ENCODE results near the gene KMT2A. TPM values are rescaled to one million over a fixed set of nuclear protein-coding genes. Genes with fewer than 3 reads are reported as not detected.

The KMT2A gene
- total RNA-seq, 3 donors from 2014 or later: 42.5 to 54.8 (median 44.1) TPM

DNA sequence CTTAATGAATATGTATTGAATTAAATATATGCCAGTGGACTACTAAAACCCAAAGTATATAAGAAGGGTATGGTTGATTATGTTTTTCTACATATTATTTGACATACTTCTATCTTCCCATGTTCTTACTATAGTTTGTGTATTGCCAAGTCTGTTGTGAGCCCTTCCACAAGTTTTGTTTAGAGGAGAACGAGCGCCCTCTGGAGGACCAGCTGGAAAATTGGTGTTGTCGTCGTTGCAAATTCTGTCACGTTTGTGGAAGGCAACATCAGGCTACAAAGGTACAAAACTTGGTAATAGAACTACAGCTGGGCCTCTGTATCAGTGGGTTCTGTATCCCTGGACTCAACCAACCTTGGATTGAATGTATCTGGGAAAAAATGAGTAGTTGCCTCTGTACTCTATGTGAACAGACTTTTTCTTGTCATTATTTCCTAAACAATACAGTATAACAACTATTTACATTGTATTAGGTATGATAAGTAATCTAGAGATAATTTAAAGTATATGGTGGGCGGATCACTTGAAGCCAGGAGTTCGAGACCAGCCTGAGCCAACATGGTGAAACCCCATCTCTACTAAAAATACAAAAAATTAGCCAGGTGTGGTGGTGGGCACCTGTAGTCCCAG is 52.3 kb downstream of the KMT2A start:
- DNase-seq (peak; percentile 75), ATAC-seq (peak; percentile 67)
- Mint-ChIP-seq H3K36me3 (ENCODE audit: insufficient read depth) (peaks cover 31% of the 10 kb centered on the region), H3K4me1 (ENCODE audit: low read depth) (peaks cover 7% of the 10 kb centered on the region), H3K27me3 (ENCODE audit: low read depth) (no peaks in the 10 kb centered on the region), H3K4me3 (no peak overlapping the region), H3K9me3 (no peaks in the 10 kb centered on the region)

GRCh38 chr11:118491041-118491440 is 54.7 kb downstream of the KMT2A start:
- peaks cover 35% of the 10 kb centered on the region for H3K36me3 Mint-ChIP-seq (ENCODE audit: insufficient read depth)
- no peak overlapping the region for H3K4me3 Mint-ChIP-seq
- H3K4me1 Mint-ChIP-seq (ENCODE audit: low read depth): peaks cover 7% of the 10 kb centered on the region
- peak in 1 of 2 donors; percentile 23 for ATAC-seq
- no peak for DNase-seq
- H3K27me3 Mint-ChIP-seq (ENCODE audit: low read depth): no peaks in the 10 kb centered on the region
- H3K9me3 Mint-ChIP-seq: no peaks in the 10 kb centered on the region

- ATAC-seq: no peak
- no peaks in the 10 kb centered on the region for H3K4me1 Mint-ChIP-seq (ENCODE audit: low read depth)
- no peaks in the 10 kb centered on the region for H3K9me3 Mint-ChIP-seq
- no peaks in the 10 kb centered on the region for H3K27me3 Mint-ChIP-seq (ENCODE audit: low read depth)
- H3K4me3 Mint-ChIP-seq: no peak overlapping the region
- H3K36me3 Mint-ChIP-seq (ENCODE audit: insufficient read depth): peaks cover 59% of the 10 kb centered on the region
- no peak for DNase-seq
Observed at GRCh38 chr11:118497831-118498230, 61.5 kb downstream of the KMT2A start.

DNA sequence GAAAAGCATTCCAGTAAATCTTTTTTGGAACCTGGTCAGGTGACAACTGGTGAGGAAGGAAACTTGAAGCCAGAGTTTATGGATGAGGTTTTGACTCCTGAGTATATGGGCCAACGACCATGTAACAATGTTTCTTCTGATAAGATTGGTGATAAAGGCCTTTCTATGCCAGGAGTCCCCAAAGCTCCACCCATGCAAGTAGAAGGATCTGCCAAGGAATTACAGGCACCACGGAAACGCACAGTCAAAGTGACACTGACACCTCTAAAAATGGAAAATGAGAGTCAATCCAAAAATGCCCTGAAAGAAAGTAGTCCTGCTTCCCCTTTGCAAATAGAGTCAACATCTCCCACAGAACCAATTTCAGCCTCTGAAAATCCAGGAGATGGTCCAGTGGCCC is 66.9 kb downstream of the KMT2A start:
- DNase-seq (no peak), ATAC-seq (no peak)
- Mint-ChIP-seq H3K36me3 (ENCODE audit: insufficient read depth) (peaks cover 72% of the 10 kb centered on the region), H3K4me1 (ENCODE audit: low read depth) (no peaks in the 10 kb centered on the region), H3K4me3 (no peak overlapping the region), H3K9me3 (no peaks in the 10 kb centered on the region), H3K27me3 (ENCODE audit: low read depth) (no peaks in the 10 kb centered on the region)

GRCh38 chr11:118511601-118512000 is 75.3 kb downstream of the KMT2A start:
- no peak overlapping the region for H3K4me3 Mint-ChIP-seq
- ATAC-seq (no peak), DNase-seq (no peak)
- peaks cover 48% of the 10 kb centered on the region for H3K36me3 Mint-ChIP-seq (ENCODE audit: insufficient read depth)
- no peaks in the 10 kb centered on the region for H3K27me3 Mint-ChIP-seq (ENCODE audit: low read depth)
- H3K4me1 Mint-ChIP-seq (ENCODE audit: low read depth): peaks cover 5% of the 10 kb centered on the region
- no peaks in the 10 kb centered on the region for H3K9me3 Mint-ChIP-seq

- Mint-ChIP-seq H3K36me3 (ENCODE audit: insufficient read depth) (peaks cover 41% of the 10 kb centered on the region), H3K9me3 (no peaks in the 10 kb centered on the region), H3K27me3 (ENCODE audit: low read depth) (no peaks in the 10 kb centered on the region), H3K4me3 (no peak overlapping the region), H3K4me1 (ENCODE audit: low read depth) (peaks cover 5% of the 10 kb centered on the region)
- DNase-seq (no peak), ATAC-seq (no peak)
Observed at GRCh38 chr11:118514103-118514502, 77.8 kb downstream of the KMT2A start.

- Mint-ChIP-seq H3K36me3 (ENCODE audit: insufficient read depth) (peaks cover 27% of the 10 kb centered on the region), H3K4me3 (no peak overlapping the region), H3K4me1 (ENCODE audit: low read depth) (no peaks in the 10 kb centered on the region), H3K27me3 (ENCODE audit: low read depth) (no peaks in the 10 kb centered on the region), H3K9me3 (no peaks in the 10 kb centered on the region)
- ATAC-seq (no peak), DNase-seq (no peak)
Observed at GRCh38 chr11:118519549-118519948, 83.3 kb downstream of the KMT2A start.

GRCh38 chr11:118521892-118522311 is 85.6 kb downstream of the KMT2A start:
- peaks cover 1% of the 10 kb centered on the region for H3K4me1 Mint-ChIP-seq (ENCODE audit: low read depth)
- H3K27me3 Mint-ChIP-seq (ENCODE audit: low read depth): no peaks in the 10 kb centered on the region
- DNase-seq (no peak), ATAC-seq (no peak)
- H3K36me3 Mint-ChIP-seq (ENCODE audit: insufficient read depth): peaks cover 22% of the 10 kb centered on the region
- no peaks in the 10 kb centered on the region for H3K9me3 Mint-ChIP-seq
- no peak overlapping the region for H3K4me3 Mint-ChIP-seq

GRCh38 chr11:118522571-118523072 is 86.3 kb downstream of the KMT2A start:
- Mint-ChIP-seq H3K4me3 (no peak overlapping the region), H3K4me1 (ENCODE audit: low read depth) (peaks cover 5% of the 10 kb centered on the region), H3K27me3 (ENCODE audit: low read depth) (no peaks in the 10 kb centered on the region), H3K9me3 (no peaks in the 10 kb centered on the region), H3K36me3 (ENCODE audit: insufficient read depth) (peaks cover 22% of the 10 kb centered on the region)
- ATAC-seq (no peak), DNase-seq (no peak)

GRCh38 chr11:118524356-118524755 is 88.1 kb downstream of the KMT2A start:
- DNase-seq (no peak), ATAC-seq (no peak)
- H3K36me3 Mint-ChIP-seq (ENCODE audit: insufficient read depth): peaks cover 20% of the 10 kb centered on the region
- no peaks in the 10 kb centered on the region for H3K27me3 Mint-ChIP-seq (ENCODE audit: low read depth)
- no peak overlapping the region for H3K4me3 Mint-ChIP-seq
- H3K9me3 Mint-ChIP-seq: no peaks in the 10 kb centered on the region
- H3K4me1 Mint-ChIP-seq (ENCODE audit: low read depth): peaks cover 10% of the 10 kb centered on the region

DNA sequence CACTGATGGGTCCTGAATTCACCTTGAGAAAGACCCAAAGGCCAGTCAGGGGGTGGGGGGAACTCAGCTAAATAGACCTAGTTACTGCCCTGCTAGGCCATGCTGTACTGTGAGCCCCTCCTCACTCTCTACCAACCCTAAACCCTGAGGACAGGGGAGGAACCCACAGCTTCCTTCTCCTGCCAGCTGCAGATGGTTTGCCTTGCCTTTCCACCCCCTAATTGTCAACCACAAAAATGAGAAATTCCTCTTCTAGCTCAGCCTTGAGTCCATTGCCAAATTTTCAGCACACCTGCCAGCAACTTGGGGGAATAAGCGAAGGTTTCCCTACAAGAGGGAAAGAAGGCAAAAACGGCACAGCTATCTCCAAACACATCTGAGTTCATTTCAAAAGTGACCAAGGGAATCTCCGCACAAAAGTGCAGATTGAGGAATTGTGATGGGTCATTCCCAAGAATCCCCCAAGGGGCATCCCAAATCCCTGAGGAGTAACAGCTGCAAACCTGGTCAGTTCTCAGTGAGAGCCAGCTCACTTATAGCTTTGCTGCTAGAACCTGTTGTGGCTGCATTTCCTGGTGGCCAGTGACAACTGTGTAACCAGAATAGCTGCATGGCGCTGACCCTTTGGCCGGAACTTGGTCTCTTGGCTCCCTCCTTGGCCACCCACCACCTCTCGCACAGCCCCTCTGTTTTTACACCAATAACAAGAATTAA is 88.6 kb downstream of the KMT2A start:
- Mint-ChIP-seq H3K36me3 (ENCODE audit: insufficient read depth) (peaks cover 15% of the 10 kb centered on the region), H3K4me1 (ENCODE audit: low read depth) (peaks cover 15% of the 10 kb centered on the region), H3K27me3 (ENCODE audit: low read depth) (no peaks in the 10 kb centered on the region), H3K9me3 (no peaks in the 10 kb centered on the region), H3K4me3 (no peak overlapping the region)
- DNase-seq (no peak), ATAC-seq (no peak)

DNA sequence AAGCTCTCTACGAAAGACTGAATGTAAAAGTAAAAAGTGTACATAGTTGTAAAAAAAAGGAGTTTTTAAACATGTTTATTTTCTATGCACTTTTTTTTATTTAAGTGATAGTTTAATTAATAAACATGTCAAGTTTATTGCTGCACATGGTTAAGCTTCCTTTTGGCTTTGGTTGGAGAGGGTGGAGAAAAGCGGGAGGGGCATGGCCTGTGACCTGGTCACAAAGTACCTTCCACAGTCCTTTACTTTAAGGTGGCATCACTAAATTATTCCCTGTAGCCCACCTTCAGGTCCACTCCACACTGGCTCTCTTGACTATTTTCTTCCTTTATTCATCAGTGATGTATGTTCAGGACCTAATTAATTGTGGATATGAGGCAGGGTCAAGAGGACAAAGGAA is 90.4 kb downstream of the KMT2A start:
- Mint-ChIP-seq H3K4me3 (no peak overlapping the region), H3K4me1 (ENCODE audit: low read depth) (peaks cover 23% of the 10 kb centered on the region), H3K27me3 (ENCODE audit: low read depth) (no peaks in the 10 kb centered on the region), H3K9me3 (no peaks in the 10 kb centered on the region), H3K36me3 (ENCODE audit: insufficient read depth) (peaks cover 7% of the 10 kb centered on the region)
- no peak for ATAC-seq
- DNase-seq: no peak

- Mint-ChIP-seq H3K4me1 (ENCODE audit: low read depth) (peaks cover 26% of the 10 kb centered on the region), H3K27me3 (ENCODE audit: low read depth) (no peaks in the 10 kb centered on the region), H3K36me3 (ENCODE audit: insufficient read depth) (peaks cover 5% of the 10 kb centered on the region), H3K4me3 (no peak within 1 kb of the TSS), H3K9me3 (no peaks in the 10 kb centered on the region)
- no peak for ATAC-seq
- DNase-seq: no peak
Observed at GRCh38 chr11:118527109-118527508, 90.8 kb downstream of the KMT2A start, which contains the start of gene TTC36. TTC36 (plus strand) TSS chr11:118527474; CDS start chr11:118527495, 21 bp downstream.

- peaks cover 26% of the 10 kb centered on the region for H3K4me1 Mint-ChIP-seq (ENCODE audit: low read depth)
- no peak overlapping the region for H3K4me3 Mint-ChIP-seq
- no peaks in the 10 kb centered on the region for H3K9me3 Mint-ChIP-seq
- H3K36me3 Mint-ChIP-seq (ENCODE audit: insufficient read depth): peaks cover 2% of the 10 kb centered on the region
- no peaks in the 10 kb centered on the region for H3K27me3 Mint-ChIP-seq (ENCODE audit: low read depth)
- ATAC-seq (no peak), DNase-seq (no peak)
Observed at GRCh38 chr11:118528511-118528910, 92.2 kb downstream of the KMT2A start.
